HG02981 (cell line): ENCODE results near the gene ATP6V0A1.
A peak's percentile ranks its signal among the peaks of the same experiment; 100 is the strongest.
"Not testable (repeated sequence)": the region's sequence is repeated elsewhere in the genome, so short reads cannot be mapped to it uniquely, and the experiment has no call there.

Source experiments
- ATAC-seq: cut with Tn5 transposase; IDR thresholded peaks from one replicate; pipeline ENCODE4 v1.9.1; 2021; ENCODE audit warnings: mild to moderate bottlenecking, moderate library complexity; ENCODE audit not compliant: unreplicated experiment

ATP6V0A1 gene

DNA sequence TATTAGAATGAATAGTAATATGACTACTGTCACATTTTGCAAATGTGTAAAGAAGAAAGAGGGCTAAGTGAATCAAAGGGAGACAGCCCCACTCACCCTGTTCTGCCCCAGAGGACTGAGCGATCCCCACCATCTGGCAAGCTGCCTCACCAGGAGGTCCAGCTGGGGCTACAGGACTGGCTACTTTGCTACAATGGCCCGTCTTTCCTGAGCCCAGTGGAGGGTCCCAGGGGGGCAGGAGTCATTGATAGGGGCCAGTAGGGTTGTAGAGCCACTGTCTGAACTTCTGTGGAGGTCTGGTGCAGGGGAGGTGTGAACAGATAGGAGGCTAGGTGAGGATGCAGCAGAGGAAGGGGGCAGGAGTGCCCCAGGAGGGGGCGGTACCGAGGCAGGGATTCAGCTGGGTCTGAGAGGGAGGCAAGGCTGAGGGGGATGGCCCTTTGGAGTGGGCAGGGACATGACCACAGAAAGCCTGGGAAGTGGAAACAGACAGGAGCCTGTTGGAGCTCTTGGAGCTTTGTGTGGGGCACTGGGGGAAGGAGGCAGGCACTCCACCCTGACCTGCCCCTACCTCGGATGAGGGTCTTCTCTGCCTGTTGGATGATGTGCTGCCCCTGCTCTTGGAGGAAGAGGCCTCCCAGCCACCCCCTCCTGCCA is 97.4 kb downstream of the ATP6V0A1 start:
- ATAC-seq: not testable (repeated sequence)

DNA sequence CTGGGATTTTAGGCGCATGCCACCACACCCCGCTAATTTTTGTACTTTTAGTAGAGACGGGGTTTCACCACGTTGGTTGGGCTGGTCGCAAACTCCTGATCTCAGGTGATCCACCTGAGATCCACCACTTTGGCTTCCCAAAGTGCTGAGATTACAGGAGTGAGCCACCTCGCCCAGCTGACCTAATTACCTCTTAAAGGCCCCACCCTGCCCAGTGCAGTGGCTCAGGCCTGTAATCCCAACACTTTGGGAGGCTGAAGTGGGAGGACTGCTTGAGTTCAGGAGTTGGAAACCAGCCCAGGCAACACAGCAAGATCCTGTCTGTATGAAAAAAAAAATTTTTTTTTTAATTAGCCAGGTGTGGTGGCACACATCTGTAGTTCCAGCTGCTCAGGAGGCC is 100.4 kb downstream of the ATP6V0A1 start:
- ATAC-seq: no peak

DNA sequence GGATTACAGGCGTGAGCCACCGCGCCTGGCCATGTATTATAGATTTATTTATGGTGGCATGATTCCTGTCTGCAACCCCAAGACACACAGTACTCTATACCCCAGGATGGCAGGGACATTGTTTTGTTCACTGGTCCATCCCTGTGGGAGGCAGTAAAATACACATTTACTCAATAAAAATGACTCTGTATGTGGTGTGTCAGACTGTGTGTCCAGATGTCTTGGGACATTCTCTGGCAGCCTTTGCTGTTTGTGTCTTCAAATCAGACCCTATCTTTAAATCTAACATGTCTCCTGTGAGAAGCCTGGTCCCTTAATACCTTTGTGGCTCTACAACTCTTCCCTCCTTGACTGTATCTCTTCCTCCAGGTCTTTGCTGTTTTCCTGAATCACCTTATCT is 101.6 kb downstream of the ATP6V0A1 start:
- no peak for ATAC-seq

DNA sequence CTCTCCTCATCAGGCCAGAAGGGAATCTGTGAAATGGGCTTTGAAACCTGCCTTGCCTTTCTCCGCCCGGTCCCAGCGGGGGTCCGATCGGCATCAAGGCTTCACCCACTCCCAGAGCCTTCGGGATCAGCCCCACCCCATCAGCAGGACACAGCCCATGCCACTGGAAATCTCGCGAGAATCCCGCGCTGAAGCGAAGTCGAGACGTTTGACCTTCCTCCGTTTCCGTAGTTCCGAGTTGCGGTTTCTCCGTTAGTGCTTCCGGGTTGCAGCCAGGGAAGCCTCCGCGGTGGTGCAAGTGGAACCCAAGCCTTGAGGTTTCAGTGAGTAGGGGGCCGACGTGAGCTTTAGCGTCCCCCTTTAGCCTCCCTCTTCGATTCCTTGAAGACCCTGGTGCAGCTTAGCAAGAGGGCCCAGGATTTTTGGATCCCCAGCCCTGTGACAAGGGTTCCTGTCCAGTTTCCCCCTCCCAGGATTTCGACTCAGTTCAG is 103.3 kb downstream of the ATP6V0A1 start, which contains the start of gene COASY:
COASY (plus strand) TSS at position 252 of the 491 bp plus-strand sequence. CDS start 475 bp downstream, outside the sequence.
- no peak for ATAC-seq

DNA sequence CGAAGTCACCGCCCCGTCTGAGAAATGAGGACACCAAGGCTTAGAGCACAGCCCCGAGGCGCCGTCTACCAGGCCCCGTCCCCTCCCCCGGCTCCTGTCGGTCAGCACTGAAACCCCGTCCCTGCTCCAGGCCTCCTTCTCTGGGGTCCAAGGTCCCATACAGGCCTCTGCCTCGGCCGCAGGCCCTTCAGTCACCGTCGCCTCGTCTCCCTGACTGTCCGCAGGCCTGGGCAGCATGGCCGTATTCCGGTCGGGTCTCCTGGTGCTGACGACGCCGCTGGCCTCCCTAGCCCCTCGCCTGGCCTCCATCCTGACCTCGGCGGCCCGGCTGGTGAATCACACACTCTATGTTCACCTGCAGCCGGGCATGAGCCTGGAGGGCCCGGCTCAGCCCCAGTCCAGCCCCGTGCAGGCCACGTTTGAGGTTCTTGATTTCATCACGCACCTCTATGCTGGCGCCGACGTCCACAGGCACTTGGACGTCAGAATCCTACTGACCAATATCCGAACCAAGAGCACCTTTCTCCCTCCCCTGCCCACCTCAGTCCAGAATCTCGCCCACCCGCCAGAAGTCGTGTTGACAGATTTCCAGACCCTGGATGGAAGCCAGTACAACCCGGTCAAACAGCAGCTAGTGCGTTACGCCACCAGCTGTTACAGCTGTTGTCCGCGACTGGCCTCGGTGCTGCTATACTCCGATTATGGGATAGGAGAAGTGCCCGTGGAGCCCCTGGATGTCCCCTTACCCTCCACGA is 103.9 kb downstream of the ATP6V0A1 start:
- no peak for ATAC-seq

DNA sequence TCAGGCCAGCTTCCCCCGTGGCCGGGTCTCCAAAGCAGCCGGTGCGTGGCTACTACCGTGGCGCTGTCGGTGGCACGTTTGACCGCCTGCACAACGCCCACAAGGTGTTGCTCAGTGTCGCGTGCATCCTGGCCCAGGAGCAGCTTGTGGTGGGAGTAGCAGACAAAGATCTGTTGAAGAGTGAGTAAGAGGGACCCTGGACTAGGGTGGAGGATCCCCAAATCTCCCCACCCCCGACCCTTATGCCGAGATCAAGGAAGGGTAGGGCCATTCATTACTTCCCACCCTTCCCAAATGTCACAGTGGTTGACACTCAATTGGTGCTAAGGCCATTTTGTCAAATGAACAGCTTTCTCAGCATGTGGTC is 104.4 kb downstream of the ATP6V0A1 start:
- ATAC-seq: no peak

DNA sequence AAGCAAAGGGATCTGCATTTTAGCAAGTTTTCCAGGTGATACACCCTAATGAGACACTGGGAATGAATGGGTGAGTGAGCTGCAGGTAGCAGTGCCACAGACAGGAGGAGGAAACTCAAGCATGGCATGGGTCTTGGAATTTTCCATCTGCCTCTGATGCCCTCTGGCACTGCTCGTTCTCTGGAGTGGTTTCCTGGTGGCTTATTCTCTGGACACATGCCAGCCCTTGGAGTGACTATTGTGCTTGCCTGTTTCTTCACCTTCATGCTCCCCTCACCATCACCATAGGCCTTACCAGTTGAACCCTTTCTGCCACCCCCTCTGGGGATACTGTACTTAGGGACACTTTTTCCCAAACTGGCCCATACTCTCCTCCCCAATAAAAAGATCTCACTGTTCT is 104.9 kb downstream of the ATP6V0A1 start:
- no peak for ATAC-seq

DNA sequence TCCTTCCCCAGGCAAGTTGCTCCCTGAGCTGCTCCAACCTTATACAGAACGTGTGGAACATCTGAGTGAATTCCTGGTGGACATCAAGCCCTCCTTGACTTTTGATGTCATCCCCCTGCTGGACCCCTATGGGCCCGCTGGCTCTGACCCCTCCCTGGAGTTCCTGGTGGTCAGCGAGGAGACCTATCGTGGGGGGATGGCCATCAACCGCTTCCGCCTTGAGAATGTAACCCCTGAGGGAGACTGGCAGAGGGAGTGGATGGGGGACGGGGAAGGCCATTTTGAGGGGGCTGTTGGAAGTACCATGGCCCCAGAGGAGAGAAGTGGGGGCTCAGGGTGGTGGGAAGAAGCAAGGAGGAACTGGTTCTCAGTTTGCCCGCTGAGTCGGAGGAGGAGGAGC is 105.3 kb downstream of the ATP6V0A1 start:
- ATAC-seq: no peak

DNA sequence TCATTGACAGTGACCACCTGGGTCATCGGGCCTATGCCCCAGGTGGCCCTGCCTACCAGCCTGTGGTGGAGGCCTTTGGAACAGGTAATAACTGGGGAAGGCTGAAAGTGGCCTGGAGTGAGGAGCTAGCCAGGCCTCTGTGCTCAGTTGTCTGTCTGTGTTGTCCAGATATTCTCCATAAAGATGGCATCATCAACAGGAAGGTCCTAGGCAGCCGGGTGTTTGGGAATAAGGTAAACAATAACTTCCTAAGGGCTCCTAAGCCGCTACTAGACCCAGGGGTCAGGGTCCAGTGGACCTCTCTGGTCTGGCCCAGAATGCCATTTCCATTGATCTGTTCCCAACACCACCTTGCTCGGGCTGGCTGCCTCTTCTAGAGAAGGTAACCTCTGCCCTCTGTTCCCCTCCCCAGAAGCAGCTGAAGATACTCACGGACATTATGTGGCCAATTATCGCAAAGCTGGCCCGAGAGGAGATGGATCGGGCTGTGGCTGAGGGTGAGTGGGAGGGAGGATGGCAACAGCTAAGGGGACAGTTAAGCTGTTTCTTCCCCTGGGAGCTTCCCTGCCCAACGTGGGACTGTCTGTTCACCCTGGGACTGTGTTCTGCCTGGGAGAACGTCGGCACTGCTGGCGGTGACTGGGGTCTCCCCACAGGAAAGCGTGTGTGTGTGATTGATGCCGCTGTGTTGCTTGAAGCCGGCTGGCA is 106.3 kb downstream of the ATP6V0A1 start:
- ATAC-seq: no peak

DNA sequence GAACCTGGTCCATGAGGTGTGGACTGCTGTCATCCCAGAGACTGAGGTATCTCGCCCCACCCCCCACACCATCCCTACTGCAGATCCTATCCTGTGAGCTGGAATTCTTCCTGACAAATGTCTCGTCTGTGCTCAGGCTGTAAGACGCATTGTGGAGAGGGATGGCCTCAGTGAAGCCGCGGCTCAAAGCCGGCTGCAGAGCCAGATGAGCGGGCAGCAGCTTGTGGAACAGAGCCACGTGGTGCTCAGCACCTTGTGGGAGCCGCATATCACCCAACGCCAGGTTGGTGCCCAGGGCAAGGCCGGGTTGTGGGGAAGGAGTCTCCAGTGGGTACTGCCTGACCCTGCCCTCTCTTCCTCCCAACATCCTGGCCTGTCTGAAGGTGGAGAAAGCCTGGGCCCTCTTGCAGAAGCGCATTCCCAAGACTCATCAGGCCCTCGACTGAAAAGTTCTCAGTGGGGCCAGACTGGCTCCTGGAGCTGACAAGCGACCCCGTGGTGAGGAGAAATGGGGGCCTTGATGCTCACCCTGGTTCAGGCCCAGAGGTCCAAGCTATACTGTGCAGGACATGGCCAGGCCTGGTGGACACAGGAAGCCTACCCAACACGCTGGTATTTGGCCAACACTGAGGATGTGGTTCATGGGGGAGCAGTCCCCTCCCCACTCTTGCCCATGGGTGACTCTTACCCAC is 107.0 kb downstream of the ATP6V0A1 start:
- no peak for ATAC-seq

DNA sequence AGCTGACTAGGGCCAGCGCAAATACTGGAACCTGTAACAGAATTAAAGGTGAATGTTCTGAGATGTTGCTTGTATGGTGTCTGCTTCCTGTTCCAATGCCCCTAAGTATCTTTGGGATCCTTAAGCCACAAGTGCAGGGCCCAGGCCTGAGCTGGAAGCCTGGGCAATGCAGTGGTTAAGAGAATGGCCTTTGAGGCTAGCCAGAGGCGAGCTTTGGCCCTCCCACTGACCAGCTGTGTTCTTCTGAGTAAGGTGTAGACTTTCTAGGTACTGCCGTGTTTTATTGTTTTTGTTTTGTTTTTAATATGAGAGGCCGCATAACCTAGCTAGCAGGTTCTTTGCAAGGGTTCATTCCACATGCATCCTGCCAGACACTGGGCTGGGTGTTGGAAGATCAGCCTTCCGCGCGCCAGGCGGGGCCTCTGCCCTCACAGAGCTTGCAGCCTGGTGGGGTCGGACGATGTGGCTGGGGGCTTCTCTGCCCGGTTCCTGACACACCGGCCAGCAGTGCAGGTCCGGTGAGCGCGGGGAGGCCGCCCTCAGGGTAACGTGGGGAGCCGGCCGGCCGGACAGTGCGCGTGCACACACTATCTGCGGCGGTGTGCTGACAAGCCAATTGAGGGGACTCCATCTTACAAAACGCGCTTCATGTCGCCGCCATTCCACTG is 107.7 kb downstream of the ATP6V0A1 start:
- ATAC-seq: no peak

DNA sequence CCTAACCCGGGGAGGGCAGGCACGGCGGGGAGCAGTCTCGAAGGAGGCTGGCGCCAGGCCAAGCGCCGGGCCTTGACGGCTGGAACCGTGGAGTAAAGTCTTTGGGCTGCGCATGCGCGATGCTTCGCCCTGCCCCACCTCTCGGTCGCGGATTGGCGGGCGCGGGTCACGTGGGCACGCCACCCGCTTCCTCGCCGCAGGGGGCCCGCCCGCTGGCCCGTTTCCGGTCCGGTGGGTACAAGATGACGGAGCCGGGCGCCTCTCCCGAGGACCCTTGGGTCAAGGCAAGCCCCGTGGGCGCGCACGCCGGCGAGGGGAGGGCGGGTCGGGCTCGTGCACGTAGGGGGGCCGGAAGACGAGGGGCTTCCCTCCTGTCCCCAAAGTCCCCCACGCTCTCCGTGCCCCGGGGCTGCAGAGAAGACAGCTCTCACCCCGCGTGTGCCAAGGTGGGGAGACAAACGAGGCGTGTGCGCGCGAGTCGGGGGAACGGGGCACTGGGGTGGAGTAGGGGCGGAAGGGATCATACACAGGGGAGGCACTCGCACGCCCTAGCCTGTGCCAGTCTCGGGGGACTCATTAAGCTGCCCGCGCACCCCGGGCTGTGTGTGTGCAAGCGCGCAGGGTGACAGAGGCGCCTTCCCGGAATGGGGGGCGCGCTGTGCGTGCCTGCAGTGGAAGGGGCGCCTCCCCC is 108.3 kb downstream of the ATP6V0A1 start, which contains the start of gene MLX:
MLX (plus strand) TSS at position 218 of the 691 bp plus-strand sequence; CDS start at position 243, 25 bp downstream.
- ATAC-seq: peak; percentile 58

DNA sequence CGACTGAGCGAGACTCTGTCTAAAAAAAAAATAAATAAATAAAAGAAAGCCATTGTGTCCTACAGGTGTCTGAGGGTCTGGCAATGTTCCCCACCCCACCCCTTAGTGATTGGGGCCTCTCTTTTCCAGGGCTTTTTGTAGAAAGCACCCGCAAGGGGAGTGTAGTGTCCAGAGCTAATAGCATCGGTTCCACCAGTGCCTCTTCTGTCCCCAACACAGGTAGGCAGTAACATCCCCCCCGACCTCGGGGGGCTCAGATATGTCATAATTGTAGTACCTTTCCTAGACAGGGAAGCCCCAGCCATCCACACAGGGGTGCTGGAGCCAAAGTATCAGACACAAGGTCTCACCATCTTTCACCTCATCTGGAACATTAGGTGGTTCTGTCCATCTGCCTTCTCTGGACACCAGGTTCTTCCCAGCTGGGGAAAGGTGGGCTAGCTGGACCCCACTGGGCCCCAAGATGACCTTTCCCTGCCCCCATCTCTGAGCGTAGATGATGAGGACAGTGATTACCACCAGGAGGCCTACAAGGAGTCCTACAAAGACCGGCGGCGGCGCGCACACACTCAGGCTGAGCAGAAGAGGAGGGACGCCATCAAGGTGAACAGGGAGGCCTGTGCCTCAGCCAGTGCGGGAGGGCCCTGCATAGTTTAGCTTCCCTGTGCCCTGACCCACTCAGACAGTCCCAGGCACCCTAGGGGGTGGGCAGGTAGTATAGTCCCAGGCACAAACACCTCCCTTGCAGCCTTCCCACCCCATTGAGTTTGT is 109.8 kb downstream of the ATP6V0A1 start:
- ATAC-seq: no peak

DNA sequence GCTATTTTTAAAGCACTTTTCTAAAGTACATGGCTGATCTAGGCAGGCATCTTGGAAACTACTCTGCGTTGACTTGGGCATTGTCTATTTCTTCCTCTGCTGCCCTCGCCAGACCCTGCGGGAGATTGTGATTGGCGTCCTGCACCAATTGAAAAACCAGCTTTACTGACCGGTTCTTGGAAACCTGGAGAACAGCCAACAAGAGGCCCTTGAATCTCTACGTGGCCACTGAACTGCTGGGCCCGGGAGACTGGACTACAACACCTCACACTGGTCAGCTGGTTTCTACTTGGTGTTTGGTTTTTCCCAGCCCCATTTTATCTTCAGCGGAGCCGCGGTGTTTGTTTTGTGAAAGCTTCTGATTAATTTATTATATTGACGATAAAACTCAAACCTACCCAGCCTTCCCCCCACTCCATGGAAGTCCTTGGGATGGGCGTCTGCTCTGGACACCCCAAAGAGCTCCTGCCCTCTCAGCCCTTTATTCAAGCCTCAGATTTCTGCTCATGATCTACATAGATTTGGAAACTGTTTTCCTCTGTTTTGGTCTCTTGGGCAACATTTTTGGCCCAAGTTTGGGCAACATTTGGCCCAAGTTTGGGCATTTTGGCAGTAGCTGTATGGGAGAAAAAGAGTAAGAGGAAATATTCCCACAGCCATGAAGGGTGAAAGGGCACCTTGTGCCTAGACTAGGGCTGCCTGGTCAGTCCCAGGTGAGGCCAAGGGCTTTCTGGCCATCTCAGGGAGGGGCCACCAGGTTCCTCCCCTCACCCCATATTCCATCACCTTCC is 113.0 kb downstream of the ATP6V0A1 start:
- ATAC-seq: no peak
